ENCODE measurements around the gene S100A3.
"Not testable (repeated sequence)": the region's sequence is repeated elsewhere in the genome, so short reads cannot be mapped to it uniquely, and the experiment has no call there.

The S100A3 gene

GRCh38 chr1:153535242-153536011 lies 13.6 kb downstream of the S100A3 start, which contains the start of gene S100A6:
S100A6 (minus strand) TSS chr1:153535991; CDS start chr1:153535339, 652 bp downstream.
- DNase-seq (ENCODE audit: low read depth, low spot score) = no peak

DNA sequence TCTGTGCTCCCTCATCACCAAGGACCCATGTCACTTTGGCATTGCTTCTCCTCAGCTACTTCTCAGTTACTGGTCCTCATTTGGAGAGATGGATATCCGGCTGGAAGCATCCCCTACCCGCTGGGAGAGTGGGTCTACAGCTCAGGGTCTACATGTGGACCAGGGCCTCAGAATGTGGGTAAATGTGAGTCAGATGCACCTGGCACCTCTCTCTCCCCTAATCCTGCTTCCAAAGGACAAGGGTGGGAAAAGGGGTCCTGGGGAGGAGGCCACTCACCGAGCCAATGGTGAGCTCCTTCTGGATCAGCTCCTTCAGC lies 14.2 kb downstream of the S100A3 start:
- no peak for DNase-seq (ENCODE audit: low read depth, low spot score)

- no peak for DNase-seq (ENCODE audit: low read depth, low spot score)
Observed at GRCh38 chr1:153534226-153534924, 14.7 kb downstream of the S100A3 start.

DNA sequence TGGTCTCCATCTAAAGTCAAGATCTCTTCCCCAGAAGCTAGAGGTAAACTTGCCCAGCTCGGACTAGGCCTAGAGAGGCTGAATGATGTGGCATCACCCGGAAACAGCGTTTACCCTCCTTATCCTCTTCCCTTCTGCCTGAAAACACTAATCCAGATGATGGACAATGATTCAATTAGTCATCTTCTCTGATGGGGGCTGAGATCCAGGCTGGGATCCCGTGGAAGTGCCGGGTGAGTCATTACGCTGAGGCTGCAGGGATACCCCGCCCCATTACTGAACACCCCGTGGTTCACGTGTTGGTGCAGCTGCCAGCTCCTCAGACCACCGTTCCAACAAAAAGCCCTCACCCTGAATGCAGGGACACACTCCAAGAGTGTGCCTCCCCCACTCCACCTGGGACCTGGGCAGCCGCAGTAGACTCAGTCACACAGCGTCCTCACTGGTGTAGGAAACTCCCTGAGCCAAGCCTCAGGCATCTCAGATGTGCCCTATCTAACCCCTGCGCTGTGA lies 15.3 kb downstream of the S100A3 start:
- DNase-seq (ENCODE audit: low read depth, low spot score) = no peak

GRCh38 chr1:153532769-153533599 lies 16.1 kb downstream of the S100A3 start:
- peak; percentile 92 for DNase-seq (ENCODE audit: low read depth, low spot score)

DNA sequence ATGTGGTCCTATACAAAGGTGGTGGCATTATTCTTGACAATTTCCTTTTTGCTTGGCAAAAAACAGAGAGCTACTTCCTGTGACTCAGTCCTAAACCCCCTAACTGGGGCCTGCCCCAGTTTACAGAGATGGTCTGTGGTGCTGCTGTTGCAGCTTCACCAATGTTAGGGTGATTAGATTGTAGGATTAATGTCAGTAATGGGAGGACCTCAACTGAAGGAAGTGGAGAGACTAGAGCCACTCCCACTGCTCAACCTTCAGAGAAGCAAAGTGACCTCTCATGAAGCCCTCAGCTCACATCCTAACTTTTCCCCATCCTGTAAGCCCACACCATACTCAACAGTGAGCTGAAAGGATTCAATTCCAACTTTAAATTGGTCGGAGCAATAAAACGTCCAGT lies 16.9 kb downstream of the S100A3 start:
- DNase-seq (ENCODE audit: low read depth, low spot score) = no peak

- no peak for DNase-seq (ENCODE audit: low read depth, low spot score)
Observed at GRCh38 chr1:153531638-153532037, 17.4 kb downstream of the S100A3 start.

DNA sequence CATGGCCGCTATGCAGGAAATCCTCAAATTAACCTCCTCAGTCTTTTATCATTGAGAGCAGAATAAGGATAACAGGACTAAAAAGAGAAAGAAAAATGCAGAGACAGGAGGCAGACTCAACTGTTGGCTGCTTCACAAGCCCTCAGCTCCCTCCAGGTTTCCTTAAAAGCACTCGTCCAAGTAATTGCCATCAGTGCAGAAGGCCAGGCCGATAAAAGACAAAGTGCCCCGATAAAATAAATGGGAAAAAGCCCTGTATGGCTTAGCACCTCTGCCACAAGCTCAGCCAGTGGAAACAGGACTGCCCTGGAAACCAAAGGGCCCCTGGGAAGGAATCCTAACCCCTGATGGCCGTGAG lies 21.4 kb downstream of the S100A3 start:
- no peak for DNase-seq (ENCODE audit: low read depth, low spot score)

DNA sequence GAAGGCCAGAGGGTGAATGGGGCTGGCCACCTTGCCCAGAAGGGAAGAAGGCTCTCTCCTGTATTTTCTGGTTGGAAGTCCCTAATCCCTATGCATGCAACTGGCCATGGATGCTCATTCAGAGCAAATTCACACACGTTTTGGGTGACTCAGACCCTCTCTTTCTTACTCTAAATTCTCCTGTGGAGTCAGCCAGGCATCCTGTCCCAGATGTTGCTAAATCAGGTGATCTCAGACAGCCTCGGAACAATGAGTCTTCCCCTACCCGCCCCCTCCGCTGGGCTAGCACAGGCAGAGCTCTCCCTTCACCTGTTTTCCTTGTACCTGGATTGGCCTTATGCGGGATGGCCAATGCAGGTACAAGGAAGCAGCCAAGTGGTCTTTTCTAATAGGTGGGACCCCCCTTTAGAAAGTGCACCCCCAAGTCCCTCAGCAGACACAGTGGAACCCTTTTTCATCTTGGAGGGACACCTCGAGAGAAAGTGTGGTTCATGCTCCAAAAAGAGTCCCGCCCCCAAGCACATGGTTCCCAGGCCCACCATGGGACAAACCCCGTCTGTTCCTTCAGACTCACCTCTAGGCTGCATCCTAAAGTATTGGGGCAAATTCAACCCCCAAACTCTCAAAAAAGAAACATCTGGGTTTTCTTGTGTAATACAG lies 21.9 kb downstream of the S100A3 start:
- DNase-seq (ENCODE audit: low read depth, low spot score) = no peak

- DNase-seq (ENCODE audit: low read depth, low spot score) = no peak
Observed at GRCh38 chr1:153526132-153526543, 22.9 kb downstream of the S100A3 start.

DNA sequence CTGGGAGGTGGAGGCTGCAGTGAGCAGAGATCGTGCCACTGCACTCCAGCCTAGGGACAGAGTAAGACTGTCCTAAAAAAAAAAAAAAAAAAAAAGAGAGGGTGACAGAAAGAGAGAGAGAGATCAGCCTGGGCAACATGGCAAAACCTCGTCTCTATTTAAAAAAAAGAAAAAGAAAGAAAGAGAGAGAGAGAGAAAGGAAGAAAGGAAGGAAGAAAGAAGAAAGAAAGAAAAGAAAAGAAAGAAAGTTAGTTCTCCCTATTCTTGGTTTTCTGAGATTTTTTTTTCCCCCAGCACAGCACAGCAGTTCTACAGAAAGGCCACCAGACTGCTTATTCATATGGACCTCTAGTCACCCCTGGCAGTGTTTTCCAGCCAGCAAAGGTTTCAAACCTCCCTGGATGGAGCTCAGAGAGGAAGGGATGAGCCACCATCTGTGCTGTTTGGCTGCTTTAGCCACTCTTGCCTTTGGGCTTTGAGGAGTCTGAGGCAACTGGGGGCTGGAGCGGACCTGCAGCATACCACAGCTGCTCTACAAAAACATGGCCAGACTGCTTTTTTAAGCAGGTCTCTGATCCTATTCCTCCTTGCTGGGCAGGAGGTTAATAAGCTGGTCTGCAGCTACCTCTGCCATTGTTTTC lies 23.9 kb downstream of the S100A3 start:
- DNase-seq (ENCODE audit: low read depth, low spot score) = peak; percentile 62

DNA sequence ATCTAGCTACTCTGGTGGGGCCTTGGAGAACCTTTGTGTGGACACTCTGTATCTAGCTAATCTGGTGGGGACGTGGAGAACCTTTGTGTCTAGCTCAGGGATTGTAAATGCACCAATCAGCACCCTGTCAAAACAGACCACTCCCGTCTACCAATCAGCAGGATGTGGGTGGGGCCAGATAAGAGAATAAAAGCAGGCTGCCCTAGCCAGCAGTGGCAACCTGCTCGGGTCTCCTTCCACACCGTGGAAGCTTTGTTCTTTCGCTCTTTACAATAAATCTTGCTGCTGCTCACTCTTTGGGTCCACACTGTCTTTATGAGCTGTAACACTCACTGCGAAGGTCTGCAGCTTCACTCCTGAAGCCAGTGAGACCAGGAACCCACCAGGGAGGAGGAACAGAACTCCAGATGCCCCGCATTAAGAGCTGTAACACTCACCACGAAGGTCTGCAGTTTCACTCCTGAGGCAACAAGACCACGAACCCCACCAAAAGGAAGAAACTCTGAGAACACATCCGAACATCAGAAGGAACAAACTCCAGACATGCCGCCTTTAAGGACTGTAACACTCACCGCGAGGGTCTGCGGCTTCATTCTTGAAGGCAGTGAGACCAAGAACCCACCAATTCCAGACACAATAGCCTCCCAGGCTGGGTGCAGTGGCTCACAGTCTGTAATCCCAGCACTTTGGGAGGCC lies 26.6 kb downstream of the S100A3 start:
- DNase-seq (ENCODE audit: low read depth, low spot score) = not testable (repeated sequence)

DNA sequence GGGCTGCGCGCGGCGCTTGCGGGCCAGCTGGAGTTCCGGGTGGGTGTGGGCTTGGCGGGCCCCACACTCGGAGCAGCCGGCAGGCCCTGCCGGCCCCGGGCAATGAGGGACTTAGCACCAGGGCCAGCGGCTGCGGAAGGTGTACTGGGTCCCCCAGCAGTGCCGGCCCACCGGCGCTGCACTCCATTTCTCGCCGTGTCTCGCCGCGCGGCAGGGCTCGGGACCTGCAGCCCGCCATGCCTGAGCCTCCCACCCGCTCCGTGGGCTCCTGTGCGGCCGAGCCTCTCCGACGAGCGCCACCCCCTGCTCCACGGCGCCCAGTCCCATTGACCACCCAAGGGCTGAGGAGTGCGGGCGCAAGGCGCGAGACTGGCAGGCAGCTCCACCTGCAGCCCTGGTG lies 27.2 kb downstream of the S100A3 start:
- not testable (repeated sequence) for DNase-seq (ENCODE audit: low read depth, low spot score)

DNA sequence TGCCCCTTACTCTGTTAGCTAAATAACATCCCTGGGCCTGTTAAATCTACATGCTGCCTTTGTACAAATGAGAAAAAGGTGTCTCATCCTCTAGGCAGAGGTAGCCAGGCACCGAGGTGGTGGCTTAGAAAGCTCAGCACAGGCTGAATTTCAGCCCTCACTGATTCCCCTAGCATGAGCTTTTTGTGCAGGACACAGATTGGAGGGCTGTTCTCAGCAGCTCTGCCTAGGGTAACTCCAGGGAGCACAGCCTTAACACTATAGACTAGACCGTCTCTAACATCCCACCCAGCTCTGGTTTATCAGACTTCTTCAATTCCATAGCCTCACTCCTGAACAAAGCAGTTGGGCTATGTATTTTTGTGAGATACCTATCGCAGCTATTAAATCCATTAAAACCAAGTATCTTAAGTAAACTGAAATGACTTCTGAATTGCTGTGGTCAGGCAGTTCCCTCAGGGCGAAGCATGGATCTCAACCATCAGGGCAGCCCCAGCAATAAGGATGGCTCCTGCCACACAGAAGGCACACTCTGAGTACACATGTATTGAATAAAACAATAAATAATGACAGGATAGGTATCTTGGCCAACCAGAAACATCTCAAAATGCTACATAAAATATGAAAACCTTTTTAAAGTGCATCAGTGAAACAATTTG lies 28.1 kb downstream of the S100A3 start:
- no peak for DNase-seq (ENCODE audit: low read depth, low spot score)

- not testable (repeated sequence) for DNase-seq (ENCODE audit: low read depth, low spot score)
Observed at GRCh38 chr1:153520137-153520691, 28.8 kb downstream of the S100A3 start.

DNA sequence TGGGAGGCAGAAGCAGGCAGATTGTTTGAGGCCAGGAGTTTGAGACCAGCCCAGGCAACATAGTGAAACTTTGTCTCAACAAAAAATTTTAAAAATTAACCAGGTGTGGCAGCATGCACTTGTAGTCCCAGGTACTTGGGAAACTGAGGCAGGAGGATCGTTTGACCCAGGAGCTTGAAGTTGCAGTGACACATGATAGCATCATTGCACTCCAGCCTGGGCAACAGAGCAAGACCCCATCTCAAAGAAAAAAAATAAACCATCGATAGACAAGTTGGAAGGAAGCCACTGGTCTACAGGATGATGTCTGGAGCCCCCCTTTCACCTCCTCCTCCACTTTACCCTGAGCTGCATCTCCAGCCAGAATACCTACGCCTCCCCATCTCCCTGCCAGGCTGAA lies 29.8 kb downstream of the S100A3 start:
- no peak for DNase-seq (ENCODE audit: low read depth, low spot score)

DNA sequence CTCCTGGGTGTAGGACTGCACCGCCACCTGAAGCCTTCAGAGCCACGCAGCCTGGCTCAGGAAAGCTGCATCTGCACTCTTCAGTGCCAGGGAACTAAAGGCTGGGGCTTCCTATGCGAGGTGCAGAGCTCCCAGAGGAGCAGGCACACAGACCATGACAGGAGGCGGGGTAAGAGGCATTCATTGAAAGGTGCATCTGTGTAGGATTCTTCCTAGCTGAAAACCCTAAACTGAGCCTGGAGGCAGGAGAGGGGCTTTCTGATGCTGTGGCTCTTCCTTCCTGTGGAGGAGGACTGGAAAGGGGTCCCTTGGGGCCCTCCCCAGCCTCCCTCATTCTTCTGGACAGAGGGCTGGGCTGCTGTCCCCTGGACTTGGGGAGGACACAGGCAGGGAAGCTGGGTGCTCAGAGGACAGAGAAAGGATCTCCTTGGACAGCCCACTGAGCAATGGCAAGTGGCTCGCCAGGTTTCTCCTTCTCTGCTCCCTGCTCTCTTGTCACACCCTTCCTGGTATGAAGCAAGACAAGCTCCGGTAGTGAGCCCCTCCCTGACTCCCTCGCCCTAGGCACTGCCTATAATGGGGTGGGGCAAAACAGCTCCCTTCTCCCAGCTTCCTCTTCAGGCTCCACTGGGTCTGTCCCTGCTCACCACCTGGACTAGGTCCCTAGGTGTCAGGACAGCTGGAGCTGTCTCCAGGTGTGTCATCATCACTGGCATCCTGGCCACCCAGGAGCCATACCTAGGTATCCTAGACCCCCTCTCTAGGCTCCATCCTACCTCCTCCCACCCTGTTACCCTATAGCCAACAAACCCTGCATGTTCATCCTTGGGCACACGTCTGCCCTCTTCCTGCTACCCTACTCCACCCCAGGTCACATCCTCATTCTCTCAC lies 33.3 kb downstream of the S100A3 start:
- peak; percentile 86 for DNase-seq (ENCODE audit: low read depth, low spot score)

DNA sequence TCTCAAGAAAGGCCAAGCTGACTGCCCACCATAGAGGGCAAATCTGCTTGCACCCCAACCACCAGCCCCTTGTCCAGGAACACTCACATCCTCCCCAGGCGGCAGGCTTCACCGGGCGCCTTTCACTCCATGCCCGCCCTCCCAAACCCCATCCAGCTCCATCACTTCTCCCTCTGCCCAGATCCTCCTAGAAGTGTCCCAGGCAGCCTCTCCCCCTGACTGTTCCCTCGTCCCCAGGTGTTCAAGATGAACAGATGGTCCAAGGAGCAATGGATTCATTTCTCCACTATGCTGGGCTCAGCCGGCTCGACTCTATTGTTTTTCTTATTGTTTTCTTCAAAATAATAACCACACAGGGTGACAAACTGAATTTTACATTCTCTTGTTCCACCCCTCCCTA lies 35.4 kb downstream of the S100A3 start:
- DNase-seq (ENCODE audit: low read depth, low spot score) = no peak

- no peak for DNase-seq (ENCODE audit: low read depth, low spot score)
Observed at GRCh38 chr1:153513023-153513422, 36.0 kb downstream of the S100A3 start.
